ENCODE data around the gene DUSP10. TPM values are rescaled to one million over a fixed set of nuclear protein-coding genes. Genes with fewer than 3 reads are reported as not detected.

The DUSP10 gene
- polyA plus RNA-seq, 1 experiment, result 35.9 TPM

DNA sequence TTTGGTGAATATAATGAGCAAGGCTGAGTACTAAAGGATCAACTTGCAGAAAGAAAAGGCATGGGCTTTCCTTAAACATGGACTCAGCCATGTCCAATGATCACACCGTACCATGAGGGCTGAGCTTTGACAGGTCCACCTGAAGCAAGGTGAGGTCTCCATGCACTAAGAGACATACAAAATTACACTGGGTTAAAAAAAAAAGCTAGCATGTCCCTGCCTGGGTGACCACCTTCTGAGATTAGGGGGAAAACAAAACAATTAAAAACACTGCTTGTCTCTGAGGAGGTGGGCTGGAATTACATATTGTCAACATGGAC, 22.7 kb downstream of the DUSP10 start:
- POLR2A ChIA-PET, result interaction anchor here (1.1 to 3.7 kb wide), 4 partner anchors 14 to 325 kb away, joined by 3 to 30 read pairs (median 7); partner anchors contain the start of gene DUSP10
- no peaks in the 10 kb centered on the region for H3K27me3 ChIP-seq (ENCODE audit: control insufficient read depth, insufficient read depth, low read length)

GRCh38 chr1:221718381-221719277, 23.3 kb downstream of the DUSP10 start:
- peak; percentile 86 for DNase-seq (ENCODE audit: low read depth, low spot score)
- H3K9me3 ChIP-seq (ENCODE audit: control insufficient read depth, insufficient read depth, low read length), result no peaks in the 10 kb centered on the region; the same call in 1 of the 2 replicates
- TF ChIP-seq, protein P1, sequence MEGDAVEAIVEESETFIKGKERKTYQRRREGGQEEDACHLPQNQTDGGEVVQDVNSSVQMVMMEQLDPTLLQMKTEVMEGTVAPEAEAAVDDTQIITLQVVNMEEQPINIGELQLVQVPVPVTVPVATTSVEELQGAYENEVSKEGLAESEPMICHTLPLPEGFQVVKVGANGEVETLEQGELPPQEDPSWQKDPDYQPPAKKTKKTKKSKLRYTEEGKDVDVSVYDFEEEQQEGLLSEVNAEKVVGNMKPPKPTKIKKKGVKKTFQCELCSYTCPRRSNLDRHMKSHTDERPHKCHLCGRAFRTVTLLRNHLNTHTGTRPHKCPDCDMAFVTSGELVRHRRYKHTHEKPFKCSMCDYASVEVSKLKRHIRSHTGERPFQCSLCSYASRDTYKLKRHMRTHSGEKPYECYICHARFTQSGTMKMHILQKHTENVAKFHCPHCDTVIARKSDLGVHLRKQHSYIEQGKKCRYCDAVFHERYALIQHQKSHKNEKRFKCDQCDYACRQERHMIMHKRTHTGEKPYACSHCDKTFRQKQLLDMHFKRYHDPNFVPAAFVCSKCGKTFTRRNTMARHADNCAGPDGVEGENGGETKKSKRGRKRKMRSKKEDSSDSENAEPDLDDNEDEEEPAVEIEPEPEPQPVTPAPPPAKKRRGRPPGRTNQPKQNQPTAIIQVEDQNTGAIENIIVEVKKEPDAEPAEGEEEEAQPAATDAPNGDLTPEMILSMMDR (IDR thresholded peaks at IDR 0.05; ENCODE audit: low read depth, low read length), result no peak
- ChIA-PET POLR2A (interaction anchor here (0.6 to 3.7 kb wide), 12 partner anchors 15 to 737 kb away, joined by 3 to 30 read pairs (median 3); partner anchors contain the start of gene DUSP10), CTCF (interaction anchor here (0.9 to 3.7 kb wide), 3 partner anchors 11 to 737 kb away, joined by 3 to 22 read pairs (median 5); partner anchors contain the start of gene DUSP10)
- H3K4me3 ChIP-seq (ENCODE audit: low read depth, low read length), result no peak overlapping the region
- H3K27ac ChIP-seq (ENCODE audit: low read depth, low read length), result peak overlapping the region; percentile 82
- no peaks in the 10 kb centered on the region for H3K27me3 ChIP-seq (ENCODE audit: control insufficient read depth, insufficient read depth, low read length)

More for the DNA sequence above, 22.7 kb downstream of the DUSP10 start:
- CTCF ChIA-PET, result interaction anchor here (0.9 to 3.7 kb wide), 2 partner anchors 11 to 736 kb away, joined by 3 to 22 read pairs; no protein-coding TSS in a partner anchor
- Histone ChIP-seq H3K4me3 (ENCODE audit: low read depth, low read length) (no peak overlapping the region), H3K27ac (ENCODE audit: low read depth, low read length) (peak overlapping the region; percentile 42), H3K9me3 (ENCODE audit: control insufficient read depth, insufficient read depth, low read length) (no peaks in the 10 kb centered on the region; the same call in 1 of the 2 replicates)
- DNase-seq (ENCODE audit: low read depth, low spot score), result no peak
- TF ChIP-seq, protein P1 (IDR thresholded peaks at IDR 0.05; ENCODE audit: low read depth, low read length), result no peak

GRCh38 chr1:221717485-221717853, 24.4 kb downstream of the DUSP10 start:
- TF ChIP-seq, protein P1 (IDR thresholded peaks at IDR 0.05; ENCODE audit: low read depth, low read length), result no peak
- Histone ChIP-seq H3K27me3 (ENCODE audit: control insufficient read depth, insufficient read depth, low read length) (no peaks in the 10 kb centered on the region), H3K27ac (ENCODE audit: low read depth, low read length) (no peak overlapping the region), H3K9me3 (ENCODE audit: control insufficient read depth, insufficient read depth, low read length) (no peaks in the 10 kb centered on the region), H3K4me3 (ENCODE audit: low read depth, low read length) (no peak overlapping the region)
- POLR2A ChIA-PET, result interaction anchor here (3.7 kb wide), 1 partner anchor 24 kb away, joined by 30 read pairs; the partner anchor contains the start of gene DUSP10
- DNase-seq (ENCODE audit: low read depth, low spot score), result no peak
- CTCF ChIA-PET, result interaction anchor here (0.5 to 1.5 kb wide), 3 partner anchors 24 to 738 kb away, joined by 3 to 5 read pairs (median 5); partner anchors contain the start of gene DUSP10

DNA sequence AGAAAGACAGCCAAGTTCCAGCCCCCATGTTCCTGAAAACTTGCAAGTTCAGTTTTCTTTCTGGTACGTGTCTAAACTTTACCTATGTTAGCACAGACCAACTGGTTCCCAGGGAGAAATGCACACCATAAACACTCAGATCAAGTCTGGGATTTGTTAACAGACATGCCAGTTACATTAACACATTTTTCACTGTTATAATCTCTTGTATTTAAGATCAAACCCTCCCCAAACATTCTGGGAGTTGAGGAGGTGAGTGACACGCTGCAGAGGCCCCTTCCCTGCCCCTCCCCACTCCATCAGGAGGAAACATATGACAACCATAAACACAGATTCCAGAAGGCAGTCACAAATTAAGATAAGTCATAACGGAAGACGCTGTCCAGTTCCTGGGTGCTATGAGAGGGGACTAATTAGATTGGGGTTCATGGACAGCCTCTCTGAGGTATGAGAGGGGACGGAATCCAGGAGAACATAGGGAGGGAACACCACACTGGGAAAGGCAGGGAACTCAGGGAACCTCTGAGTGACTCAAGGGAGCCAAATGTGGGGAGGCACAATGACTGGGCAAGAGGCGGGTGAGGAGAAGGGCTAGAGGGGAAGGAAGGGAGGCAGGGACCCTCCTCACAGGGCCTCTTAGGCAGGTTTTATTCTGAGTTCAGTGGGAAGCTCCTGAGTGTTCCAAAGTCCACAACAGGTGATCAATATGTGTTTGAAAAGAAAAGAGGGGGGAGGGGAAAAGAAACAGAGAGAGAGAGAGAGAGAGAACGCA, 25.0 kb downstream of the DUSP10 start:
- Histone ChIP-seq H3K9me3 (ENCODE audit: control insufficient read depth, insufficient read depth, low read length) (no peaks in the 10 kb centered on the region), H3K27ac (ENCODE audit: low read depth, low read length) (peak overlapping the region; percentile 34), H3K27me3 (ENCODE audit: control insufficient read depth, insufficient read depth, low read length) (no peaks in the 10 kb centered on the region), H3K4me3 (ENCODE audit: low read depth, low read length) (no peak overlapping the region)
- TF ChIP-seq, protein P1 (IDR thresholded peaks at IDR 0.05; ENCODE audit: low read depth, low read length), result no peak
- ChIA-PET POLR2A (interaction anchor here (3.7 kb wide), 1 partner anchor 24 kb away, joined by 30 read pairs; the partner anchor contains the start of gene DUSP10), CTCF (interaction anchor here (0.5 to 1.5 kb wide), 3 partner anchors 25 to 739 kb away, joined by 3 to 5 read pairs (median 5); partner anchors contain the start of gene DUSP10)
- DNase-seq (ENCODE audit: low read depth, low spot score), result no peak

Data from AG04450 (cell line).